Effector CD4-positive, alpha-beta T cell (primary cell): Measurements from ENCODE around the gene DPPA5.
"Not testable (repeated sequence)": the region's sequence is repeated elsewhere in the genome, so short reads cannot be mapped to it uniquely, and the experiment has no call there.

Experiments used
- DNase-seq: peaks from one replicate; pipeline ENCODE4 v3.0.0-alpha.2; 2020

The DPPA5 gene

GRCh38 chr6:73363537-73363875, 9.4 kb upstream of the DPPA5 start:
- DNase-seq, result no peak

DNA sequence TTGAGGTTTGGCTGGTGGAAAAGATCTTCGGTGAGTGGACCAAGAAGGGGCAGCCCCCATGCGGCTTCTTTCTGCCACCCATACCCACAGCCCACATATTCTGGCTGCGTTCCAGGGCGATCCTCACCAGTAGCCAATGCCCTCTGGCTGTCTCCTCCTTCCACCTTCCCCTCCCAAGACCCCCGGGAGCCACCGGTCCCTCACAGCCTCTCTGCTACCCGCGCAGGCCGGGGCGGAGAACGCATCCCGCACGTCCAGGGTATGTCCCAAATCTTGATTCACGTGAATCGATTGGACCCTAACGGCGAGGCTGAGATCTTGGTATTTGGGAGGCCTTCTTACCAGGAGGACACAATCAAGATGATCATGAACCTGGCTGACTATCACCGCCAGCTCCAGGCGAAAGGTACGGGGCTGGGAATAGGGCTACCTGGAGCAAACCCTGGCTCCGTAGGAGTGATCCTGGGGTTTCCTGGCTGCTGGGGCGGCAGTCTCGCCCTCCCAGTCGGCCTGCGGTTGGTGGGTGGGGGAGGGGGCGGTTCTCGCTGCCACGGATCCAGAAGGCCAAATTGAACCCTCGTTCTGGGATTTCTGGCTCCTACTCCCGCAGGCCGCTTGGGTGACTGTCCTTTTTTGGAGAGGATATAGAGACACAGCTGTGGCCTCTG, 8.9 kb upstream of the DPPA5 start:
- DNase-seq, result no peak

DNA sequence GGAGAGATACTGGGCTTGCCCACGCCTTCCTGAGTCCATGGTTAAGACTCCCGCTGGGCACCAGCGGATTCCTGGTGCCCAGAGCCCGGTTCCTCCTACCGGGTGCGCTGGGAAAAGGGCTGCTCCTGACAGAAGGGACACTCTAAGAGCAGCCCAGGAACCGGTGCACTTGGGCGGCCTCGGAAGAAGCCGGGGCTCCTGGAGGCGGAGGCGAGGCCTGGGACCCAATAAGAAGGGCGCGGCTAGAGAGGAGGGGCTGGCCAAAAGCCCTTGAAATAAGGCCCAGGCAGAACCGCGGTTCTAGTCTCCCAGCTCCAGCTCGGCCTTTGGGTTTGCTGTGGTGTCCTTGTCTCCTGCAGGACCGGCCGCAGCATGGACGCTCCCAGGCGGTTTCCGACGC, 8.3 kb upstream of the DPPA5 start, which contains the start of gene KHDC3L:
KHDC3L (plus strand) TSS at position 301 of the 400 bp plus-strand sequence; CDS start at position 373, 72 bp downstream.
- DNase-seq, result no peak

DNA sequence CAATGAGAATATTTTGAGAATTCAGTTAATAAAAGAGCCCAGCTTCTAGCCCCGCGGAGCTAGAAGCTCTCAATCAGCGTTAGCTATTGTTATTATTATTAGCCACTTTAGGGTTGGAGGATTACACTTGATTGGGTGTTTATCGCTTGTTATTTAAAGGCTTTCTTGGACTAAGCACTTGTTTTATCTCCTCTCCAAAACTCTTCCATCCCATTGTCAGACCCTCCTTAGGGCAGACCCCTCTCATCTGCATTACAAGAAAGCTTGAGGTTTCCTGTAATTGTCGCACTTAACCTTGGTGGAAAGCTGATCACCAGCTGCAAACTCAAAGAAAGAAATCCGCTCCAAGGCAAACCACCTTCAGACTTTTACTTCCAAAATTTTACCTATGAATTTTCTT, 4.8 kb downstream of the DPPA5 start:
- DNase-seq, result no peak

DNA sequence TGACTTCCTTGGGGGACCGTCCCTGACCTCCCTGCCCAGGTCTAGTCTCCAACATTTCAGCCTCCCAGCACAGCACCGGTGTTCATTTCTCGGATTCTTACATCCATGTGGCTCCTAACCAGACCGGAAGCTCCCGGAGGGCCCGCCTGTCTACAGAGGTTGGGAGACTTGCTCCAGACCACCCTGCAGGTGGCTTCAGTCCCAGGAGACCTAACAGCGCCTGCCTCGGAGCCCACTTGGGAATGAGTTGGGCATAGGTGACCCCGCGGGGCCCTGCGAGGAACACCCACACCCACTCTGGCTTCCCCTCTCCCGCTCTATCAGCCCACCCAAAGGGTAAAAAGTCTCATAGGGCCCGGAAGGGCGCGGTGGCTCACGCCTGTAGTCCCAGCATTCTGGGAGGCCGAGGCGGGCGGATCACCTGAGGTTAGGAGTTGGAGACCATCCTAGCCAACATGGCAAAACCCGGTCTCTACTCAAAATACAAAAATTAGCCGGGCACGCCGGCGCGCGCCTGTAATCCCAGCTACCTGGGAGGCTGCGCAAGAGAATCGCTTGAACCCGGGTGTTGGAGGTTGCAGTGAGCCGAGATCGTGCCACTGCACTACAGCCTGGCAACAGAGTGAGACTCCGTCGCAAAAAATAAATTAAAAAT, 5.4 kb downstream of the DPPA5 start:
- DNase-seq, result no peak

GRCh38 chr6:73343164-73343563, 10.9 kb downstream of the DPPA5 start:
- no peak for DNase-seq

DNA sequence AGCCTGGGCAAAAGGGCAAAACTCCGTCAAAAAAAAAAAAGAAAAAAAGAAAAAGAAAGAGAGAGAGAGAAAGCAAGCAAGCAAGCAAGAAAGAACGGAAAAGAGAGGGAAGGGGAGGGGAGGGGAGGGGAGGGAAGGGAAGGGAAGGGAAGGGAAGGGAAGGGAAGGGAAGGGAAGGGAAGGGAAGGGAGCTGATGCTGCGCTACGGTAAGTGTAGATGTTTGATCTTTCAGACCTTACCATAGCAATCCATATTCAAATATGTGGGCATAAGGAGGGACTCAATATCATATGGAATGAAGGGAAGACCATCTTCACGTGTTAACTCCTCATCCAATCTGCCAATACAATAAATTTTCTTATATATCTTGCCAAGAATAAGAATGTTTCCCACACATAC, 11.9 kb downstream of the DPPA5 start:
- DNase-seq, result no peak

GRCh38 chr6:73341335-73341734, 12.7 kb downstream of the DPPA5 start:
- DNase-seq, result no peak

- DNase-seq, result no peak
These were observed 14.0 kb downstream of the DPPA5 start for GRCh38 chr6:73340048-73340447.

GRCh38 chr6:73339340-73339739, 14.7 kb downstream of the DPPA5 start:
- DNase-seq, result no peak

DNA sequence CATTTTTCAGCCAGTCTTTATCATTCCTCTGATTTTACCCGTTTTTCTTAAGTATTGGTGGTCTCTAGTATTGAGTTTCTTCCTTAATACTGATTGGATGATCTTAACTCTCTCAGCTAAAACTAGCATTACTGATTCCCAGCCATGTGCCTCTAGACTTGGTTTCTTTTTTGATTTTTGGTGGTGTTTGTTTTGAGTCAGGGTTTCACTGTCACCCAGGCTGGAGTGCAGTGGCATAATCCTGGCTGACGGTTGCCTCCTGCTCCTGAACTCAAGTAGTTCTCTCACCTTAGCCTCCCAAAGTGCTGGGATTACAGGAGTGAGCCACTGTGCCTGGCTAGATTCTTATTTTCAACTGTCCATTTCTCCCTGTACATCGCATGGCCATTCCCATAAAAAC, 24.9 kb downstream of the DPPA5 start:
- DNase-seq, result no peak

DNA sequence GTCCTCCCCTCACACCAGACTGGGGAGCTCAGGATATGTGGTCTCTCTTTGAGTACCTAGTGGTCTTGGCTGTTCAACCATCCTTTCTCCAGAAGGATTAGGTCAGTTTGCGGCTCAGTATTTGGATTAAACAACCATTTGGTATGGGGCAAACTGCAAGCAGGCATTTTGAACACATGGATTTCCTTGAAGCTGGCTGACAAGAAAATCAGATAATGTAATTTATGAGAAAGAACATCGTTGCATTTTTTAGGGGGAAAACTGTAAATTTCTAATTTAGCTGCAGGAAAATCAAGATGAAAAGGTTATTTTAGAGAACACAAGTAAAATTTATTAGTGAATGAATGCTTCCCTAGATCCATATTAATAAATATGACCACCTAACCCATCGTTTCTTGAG, 25.3 kb downstream of the DPPA5 start:
- no peak for DNase-seq

DNA sequence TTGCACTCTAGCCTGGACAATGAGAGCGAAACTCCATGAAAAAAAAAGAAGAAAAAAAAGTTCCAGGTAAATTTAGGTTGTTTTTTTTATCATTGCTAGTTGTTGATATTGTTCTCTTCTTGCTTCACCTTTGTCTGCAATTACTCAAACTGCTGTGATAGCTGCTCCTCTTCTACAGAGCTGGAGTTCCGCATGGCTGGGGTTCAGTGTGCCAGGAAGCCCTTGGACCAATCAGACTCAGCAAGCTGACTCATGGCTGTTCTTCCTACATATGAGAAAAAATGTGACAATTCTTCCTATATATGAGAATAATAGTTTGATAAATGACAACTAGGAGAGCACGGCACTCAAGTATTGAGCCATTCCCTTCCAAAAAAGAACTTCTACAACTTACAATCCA, 28.4 kb downstream of the DPPA5 start:
- no peak for DNase-seq

GRCh38 chr6:73323323-73323722, 30.8 kb downstream of the DPPA5 start:
- DNase-seq, result no peak

- no peak for DNase-seq
These were observed 39.2 kb downstream of the DPPA5 start for GRCh38 chr6:73314577-73315492.

- not testable (repeated sequence) for DNase-seq
These were observed 43.6 kb downstream of the DPPA5 start for GRCh38 chr6:73310503-73310845.

GRCh38 chr6:73309785-73310502, 44.1 kb downstream of the DPPA5 start:
- peak; percentile 12 for DNase-seq

- DNase-seq, result no peak
These were observed 44.6 kb downstream of the DPPA5 start for GRCh38 chr6:73309535-73309784.

DNA sequence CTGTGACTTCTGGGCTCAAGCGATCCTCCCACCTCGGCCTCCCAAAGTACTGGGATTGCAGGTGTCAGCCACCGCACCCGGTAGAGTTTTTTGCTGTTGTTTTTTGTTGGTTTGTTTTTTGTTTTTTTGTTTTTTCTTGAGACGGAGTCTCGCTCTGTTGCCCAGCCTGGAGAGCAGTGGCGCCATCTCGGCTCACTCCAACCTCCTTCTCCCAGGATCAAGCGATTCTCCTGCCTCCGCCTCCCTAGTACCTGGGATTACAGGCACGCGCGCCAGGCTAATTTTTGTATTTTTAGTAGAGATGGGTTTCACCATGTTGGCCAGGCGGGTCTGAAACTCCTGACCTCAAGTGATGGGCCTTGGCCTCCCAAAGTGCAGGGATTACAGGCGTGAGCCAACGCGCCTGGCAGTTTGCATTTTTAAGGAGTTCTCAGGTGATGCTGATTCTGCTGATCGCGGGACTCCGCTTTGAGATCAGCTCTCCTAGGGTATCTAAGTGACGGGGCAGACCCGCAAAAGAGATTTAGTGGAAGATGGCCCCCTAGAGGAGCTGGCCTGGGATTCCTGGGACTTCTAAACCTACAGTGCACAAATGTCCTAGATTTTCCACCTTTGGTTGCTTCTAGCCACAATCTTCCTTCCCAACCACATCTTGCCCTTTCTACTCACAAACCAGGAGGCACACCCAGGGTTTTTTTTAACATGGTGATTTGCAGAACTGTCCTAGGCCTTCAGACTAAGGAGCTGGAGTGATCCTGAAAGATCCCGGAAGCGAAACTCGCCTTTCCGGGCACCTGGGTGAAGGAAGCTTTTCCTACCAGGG, 45.2 kb downstream of the DPPA5 start:
- DNase-seq, result no peak

DNA sequence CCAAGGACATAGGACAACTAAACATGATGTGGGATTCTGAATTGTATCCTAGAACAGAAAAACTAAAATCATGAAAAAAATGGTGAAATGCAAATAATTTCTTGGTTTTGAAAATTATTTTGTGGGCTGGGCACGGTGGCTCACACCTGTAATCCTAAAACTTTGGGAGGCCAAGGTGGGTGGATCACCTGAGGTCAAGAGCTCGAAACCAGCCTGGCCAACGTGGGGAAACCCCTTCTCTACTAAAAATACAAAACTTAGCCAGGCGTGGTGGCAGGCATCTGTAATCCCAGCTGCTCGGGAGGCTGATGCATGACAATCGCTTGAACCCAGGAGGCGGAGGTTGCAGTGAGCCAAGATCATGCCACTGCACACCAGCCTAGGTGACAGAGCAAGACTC, 50.3 kb downstream of the DPPA5 start:
- DNase-seq, result not testable (repeated sequence)
